PFSK-1 (cell line): ENCODE measurements around the gene TMEM39B.
A peak's percentile ranks its signal among the peaks of the same experiment; 100 is the strongest.

Experiments used
- FOXP2 ChIP-seq: optimal IDR thresholded peaks from 2 replicates; pipeline ENCODE3; 2011; ENCODE audit warnings: borderline replicate concordance, control low read depth, inconsistent platforms; ENCODE audit not compliant: insufficient read depth; ENCODE audit errors: extremely low read length, extremely low read depth
- POLR2AphosphoS5 ChIP-seq: IDR thresholded peaks from 2 replicates; pipeline ENCODE4 v1.6.1; 2012; ENCODE audit warnings: low read depth, mild to moderate bottlenecking, control low read depth, low read length, moderate library complexity
- REST ChIP-seq, 2 experiments: IDR thresholded peaks; 2 replicates each; pipeline versions ENCODE4 v1.6.1 to v1.8.0; 2011 to 2012; ENCODE audit warnings: low read depth in 2 of 2, low read length in 2 of 2, control low read depth in 1 of 2, inconsistent platforms in 1 of 2, mild to moderate bottlenecking in 1 of 2, moderate library complexity in 1 of 2; ENCODE audit not compliant: insufficient read depth in 1 of 2
- SIN3A ChIP-seq: IDR thresholded peaks from 2 replicates; pipeline ENCODE4 v1.6.1; 2012; ENCODE audit warnings: mild to moderate bottlenecking, low read length, moderate library complexity, borderline replicate concordance; ENCODE audit not compliant: insufficient read depth
- TAF1 ChIP-seq: IDR thresholded peaks from 2 replicates; pipeline ENCODE4 v1.6.1; 2012; ENCODE audit warnings: low read length, control low read depth, borderline replicate concordance; ENCODE audit not compliant: insufficient read depth

Gene TMEM39B

GRCh38 chr1:32052887-32053286 lies 19.9 kb upstream of the TMEM39B start:
- TF ChIP-seq FOXP2 (no peak), TAF1 (no peak), POLR2AphosphoS5 (no peak)

GRCh38 chr1:32055416-32055815 lies 17.3 kb upstream of the TMEM39B start:
- no peak for TF ChIP-seq REST (IDR thresholded peaks at IDR 0.05; ENCODE audit: insufficient read depth in 1 of 2, low read depth in 2 of 2, low read length in 2 of 2)

- TF ChIP-seq FOXP2 (no peak), SIN3A (no peak), TAF1 (no peak), REST (IDR thresholded peaks at IDR 0.05; ENCODE audit: insufficient read depth in 1 of 2, low read depth in 2 of 2, low read length in 2 of 2) (no peak), POLR2AphosphoS5 (no peak)
Measured at GRCh38 chr1:32056598-32056997, 16.1 kb upstream of the TMEM39B start.

- no peak for TF ChIP-seq FOXP2
- TF ChIP-seq TAF1 = no peak
- no peak for TF ChIP-seq REST (IDR thresholded peaks at IDR 0.05; ENCODE audit: insufficient read depth in 1 of 2, low read depth in 2 of 2, low read length in 2 of 2)
- no peak for TF ChIP-seq SIN3A
- TF ChIP-seq POLR2AphosphoS5 = no peak
Measured at GRCh38 chr1:32060914-32061313, 11.8 kb upstream of the TMEM39B start.

- TF ChIP-seq TAF1 (no peak), REST (IDR thresholded peaks at IDR 0.05; ENCODE audit: insufficient read depth in 1 of 2, low read depth in 2 of 2, low read length in 2 of 2) (no peak), POLR2AphosphoS5 (no peak; the same call in 1 of the 2 replicates), SIN3A (no peak), FOXP2 (no peak)
Measured at GRCh38 chr1:32062867-32063230, 9.9 kb upstream of the TMEM39B start.

GRCh38 chr1:32063261-32063681 lies 9.5 kb upstream of the TMEM39B start:
- TF ChIP-seq REST (IDR thresholded peaks at IDR 0.05; ENCODE audit: insufficient read depth in 1 of 2, low read depth in 2 of 2, low read length in 2 of 2) (no peak), SIN3A (no peak), POLR2AphosphoS5 (peak; percentile 5; the same call in 1 of the 2 replicates)
